ENCODE results near the gene DTD2.

DTD2 gene

DNA sequence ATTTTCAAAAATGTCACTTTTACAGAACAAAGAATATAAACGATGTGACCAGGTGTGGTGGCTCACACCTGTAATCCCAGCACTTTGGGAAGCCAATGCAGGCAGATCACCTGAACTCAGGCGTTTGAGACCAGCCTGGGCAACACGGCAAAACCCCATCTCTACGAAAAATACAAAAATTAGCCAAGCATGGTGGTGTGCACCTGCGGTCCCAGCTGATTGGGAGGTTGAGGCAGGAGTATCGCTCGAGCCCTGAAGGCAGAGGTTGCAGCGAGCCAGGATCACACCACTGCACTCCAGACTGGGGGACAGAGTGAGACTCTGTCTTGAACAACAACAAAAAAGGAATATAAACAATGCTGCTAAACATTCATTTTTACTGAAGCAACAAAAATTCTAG is 52.2 kb downstream of the DTD2 start:
- no peak for DNase-seq

DNA sequence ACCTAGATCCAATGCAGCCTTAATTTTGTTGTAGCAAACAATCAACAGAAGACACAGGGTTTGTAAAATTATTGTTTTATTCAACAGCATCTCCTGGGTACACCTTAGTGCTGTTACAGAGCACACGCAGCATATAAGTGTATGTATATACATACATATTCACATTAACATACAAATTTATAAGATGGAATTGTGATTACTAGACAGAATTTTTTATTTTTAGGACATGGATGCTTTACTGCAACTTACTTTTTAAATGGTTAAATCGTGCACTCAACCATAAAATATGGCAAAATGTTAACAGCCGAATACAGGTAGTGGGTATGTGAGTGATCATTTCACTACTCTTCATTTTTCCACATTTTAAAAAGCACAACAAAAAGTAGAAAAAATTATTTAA is 53.6 kb downstream of the DTD2 start:
- no peak for DNase-seq

- DNase-seq = no peak
Observed at GRCh38 chr14:31402764-31403439, 54.4 kb downstream of the DTD2 start.

- no peak for DNase-seq
Observed at GRCh38 chr14:31401369-31401932, 55.9 kb downstream of the DTD2 start.

DNA sequence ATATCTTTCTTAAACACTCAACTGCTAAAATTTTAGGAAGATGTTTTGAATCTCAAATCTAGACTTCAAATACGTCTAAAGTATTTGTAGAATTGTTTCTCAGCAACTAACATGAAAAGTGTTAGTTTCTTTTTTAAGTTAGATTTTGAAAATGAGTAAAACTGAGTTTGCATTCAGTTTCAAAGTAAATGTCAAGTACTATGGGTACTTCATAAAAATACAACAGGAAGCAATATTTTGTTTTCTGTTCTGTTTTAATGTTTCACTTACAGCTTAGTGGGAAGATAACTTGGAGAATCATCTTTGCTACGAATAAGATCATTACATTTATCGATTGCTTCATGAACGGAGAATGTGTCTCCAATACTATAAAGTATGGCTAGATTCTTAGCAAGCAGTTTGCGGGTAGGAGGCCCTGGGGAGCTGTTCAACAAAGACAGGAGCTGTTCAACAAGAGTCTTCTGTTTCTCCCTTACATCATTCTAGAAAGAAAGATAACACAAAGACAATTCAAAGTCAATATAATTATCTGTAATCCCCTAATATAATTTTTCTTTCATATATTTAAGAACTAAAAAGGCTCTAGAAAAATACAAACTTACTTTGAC is 57.2 kb downstream of the DTD2 start:
- no peak for DNase-seq

Measured in activated CD4-positive, alpha-beta T cell treated with anti-CD3 and anti-CD28 coated beads for 4 hours (primary cell).